Measurements from ENCODE around the gene RFTN1. TPM values are rescaled to one million over a fixed set of nuclear protein-coding genes. Genes with fewer than 3 reads are reported as not detected.

The RFTN1 gene
- total RNA-seq, 6 experiments from 2014 or later, result 15.1 to 36.0 (median 19.8) TPM

- H3K36me3 ChIP-seq, result no peaks in the 10 kb centered on the region
- no peak for TF ChIP-seq POLR2A (IDR thresholded peaks at IDR 0.05)
- TF ChIP-seq CTCF (IDR thresholded peaks at IDR 0.05), result no peak
- no peaks in the 10 kb centered on the region for H3K27me3 ChIP-seq
- no peak for DNase-seq
- H3K9me3 ChIP-seq, result no peaks in the 10 kb centered on the region
- no peak for ATAC-seq
- intact Hi-C loops (cut with DNase I), result no loop called here
- H3K4me3 ChIP-seq, result no peak overlapping the region
- H3K4me1 ChIP-seq, result no peaks in the 10 kb centered on the region
- WGBS (ENCODE audit: insufficient coverage, low coverage, low lambda C conversion rate, missing lambda C conversion rate), result 60% methylated on average over 5 of the region's 5 CpGs
- H3K27ac ChIP-seq, result no peak overlapping the region
These were observed 49.6 kb downstream of the RFTN1 start for GRCh38 chr3:16463914-16464313.

DNA sequence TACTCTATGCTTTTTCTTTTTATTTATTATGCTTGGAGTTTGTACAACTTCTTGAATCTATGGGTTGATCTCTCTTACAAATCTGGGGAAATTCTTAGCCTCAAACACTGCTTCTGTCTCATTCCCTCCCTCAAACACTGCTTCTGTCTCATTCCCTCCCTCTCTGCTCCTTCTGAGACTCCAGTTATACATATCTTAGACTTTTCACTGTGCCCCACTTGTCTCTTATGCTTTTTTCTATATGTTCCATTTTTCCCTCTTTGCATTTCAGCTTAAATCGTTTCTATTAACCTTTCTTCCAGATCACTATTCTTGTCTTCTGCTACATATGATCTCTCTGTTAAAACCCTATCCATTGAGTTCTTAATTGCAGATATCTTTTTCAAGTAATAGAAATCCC lies 50.4 kb downstream of the RFTN1 start:
- Histone ChIP-seq H3K27me3 (no peaks in the 10 kb centered on the region), H3K36me3 (no peaks in the 10 kb centered on the region), H3K27ac (no peak overlapping the region), H3K9me3 (no peaks in the 10 kb centered on the region), H3K4me3 (no peak overlapping the region), H3K4me1 (no peaks in the 10 kb centered on the region)
- no peak for TF ChIP-seq CTCF (IDR thresholded peaks at IDR 0.05)
- no peak for TF ChIP-seq POLR2A (IDR thresholded peaks at IDR 0.05)
- intact Hi-C loops (cut with DNase I), result no loop called here
- whole genome bisulfite sequencing (ENCODE audit: insufficient coverage, low coverage, low lambda C conversion rate, missing lambda C conversion rate), result 90% methylated on average over 1 of the region's 1 CpG
- no peak for ATAC-seq
- no peak for DNase-seq

- H3K27ac ChIP-seq, result no peak overlapping the region
- no peaks in the 10 kb centered on the region for H3K36me3 ChIP-seq
- no peaks in the 10 kb centered on the region for H3K27me3 ChIP-seq
- no peak overlapping the region for H3K4me3 ChIP-seq
- WGBS (ENCODE audit: insufficient coverage, low coverage, low lambda C conversion rate, missing lambda C conversion rate), result 65% methylated on average over 5 of the region's 5 CpGs
- no peaks in the 10 kb centered on the region for H3K4me1 ChIP-seq
- no peaks in the 10 kb centered on the region for H3K9me3 ChIP-seq
- DNase-seq (no peak), ATAC-seq (no peak)
- intact Hi-C loops (cut with DNase I), result no loop called here
- TF ChIP-seq CTCF (IDR thresholded peaks at IDR 0.05) (no peak), POLR2A (IDR thresholded peaks at IDR 0.05) (no peak)
These were observed 50.8 kb downstream of the RFTN1 start for GRCh38 chr3:16462679-16463078.

DNA sequence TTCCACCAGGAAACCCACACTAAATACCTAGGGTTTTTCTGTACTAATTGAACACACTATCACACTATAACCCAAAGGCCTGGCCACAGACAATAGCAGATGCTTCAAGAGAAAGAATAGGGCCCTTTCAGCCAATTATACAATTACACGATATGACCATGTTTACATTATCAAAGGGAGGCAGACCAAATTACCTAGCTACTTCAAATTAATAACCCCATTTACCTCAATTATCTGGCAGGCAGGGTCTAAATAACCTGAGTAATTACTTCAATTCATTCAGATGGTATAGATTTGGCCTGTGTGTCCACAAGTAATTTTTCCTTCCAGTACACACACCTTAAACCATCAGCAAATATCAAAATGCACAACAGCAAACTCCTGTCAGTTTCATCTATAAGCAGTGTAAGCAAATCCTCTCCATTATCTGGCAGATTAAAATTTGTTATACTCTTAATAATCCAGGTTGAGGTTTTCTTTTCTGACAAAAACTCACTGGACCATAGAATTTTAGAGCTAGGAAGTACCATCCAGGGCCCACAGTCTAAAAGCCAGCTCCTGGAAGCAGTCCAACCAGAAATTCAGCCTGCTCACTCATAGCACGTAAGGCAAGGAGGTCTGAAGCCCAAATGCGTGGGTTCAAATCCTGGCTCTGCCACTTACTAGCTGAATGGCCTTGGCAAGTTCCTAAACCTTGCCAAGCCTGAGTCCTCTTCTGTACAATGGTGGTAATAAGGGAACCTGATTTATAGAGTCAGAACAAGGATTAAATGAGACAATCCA lies 51.8 kb downstream of the RFTN1 start:
- H3K27me3 ChIP-seq, result no peaks in the 10 kb centered on the region
- WGBS (ENCODE audit: insufficient coverage, low coverage, low lambda C conversion rate, missing lambda C conversion rate), result 88% methylated on average over 3 of the region's 3 CpGs
- no peaks in the 10 kb centered on the region for H3K9me3 ChIP-seq
- H3K27ac ChIP-seq, result no peak overlapping the region
- intact Hi-C loops (cut with DNase I), result no loop called here
- DNase-seq (no peak), ATAC-seq (no peak)
- TF ChIP-seq CTCF (IDR thresholded peaks at IDR 0.05) (no peak), POLR2A (IDR thresholded peaks at IDR 0.05) (no peak)
- no peaks in the 10 kb centered on the region for H3K4me1 ChIP-seq
- H3K36me3 ChIP-seq, result no peaks in the 10 kb centered on the region
- H3K4me3 ChIP-seq, result no peak overlapping the region
